GM12873 (cell line): Measurements from ENCODE around the gene MAPK7.

Experiments
- TF ChIP-seq, protein P1 (sequence below): IDR thresholded peaks from 2 replicates; pipeline ENCODE4 v1.5.1; 2012; ENCODE audit warnings: low read depth, mild to moderate bottlenecking, moderate library complexity, low read length, control low read depth; ENCODE audit not compliant: insufficient read depth; ENCODE audit errors: missing control alignments

The MAPK7 gene

DNA sequence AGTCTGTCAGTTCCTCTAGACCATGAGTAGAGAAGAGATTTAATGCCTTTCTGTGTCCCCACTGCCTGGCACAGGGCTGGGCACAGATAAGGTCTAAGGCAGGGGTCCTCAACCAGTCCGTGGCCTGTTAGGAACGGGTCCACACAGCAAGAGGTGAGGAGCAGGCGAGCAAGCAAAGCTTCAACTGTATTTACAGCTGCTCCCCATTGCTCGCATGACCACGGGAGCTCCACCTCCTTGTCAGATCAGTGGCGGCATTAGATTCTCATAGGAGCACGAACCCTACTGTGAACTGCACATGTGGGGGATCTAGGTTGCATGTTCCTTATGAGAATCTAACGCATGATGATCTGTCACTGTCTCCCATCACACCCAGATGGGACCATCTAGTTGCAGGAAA, 17.5 kb upstream of the MAPK7 start:
- TF ChIP-seq, protein P1, sequence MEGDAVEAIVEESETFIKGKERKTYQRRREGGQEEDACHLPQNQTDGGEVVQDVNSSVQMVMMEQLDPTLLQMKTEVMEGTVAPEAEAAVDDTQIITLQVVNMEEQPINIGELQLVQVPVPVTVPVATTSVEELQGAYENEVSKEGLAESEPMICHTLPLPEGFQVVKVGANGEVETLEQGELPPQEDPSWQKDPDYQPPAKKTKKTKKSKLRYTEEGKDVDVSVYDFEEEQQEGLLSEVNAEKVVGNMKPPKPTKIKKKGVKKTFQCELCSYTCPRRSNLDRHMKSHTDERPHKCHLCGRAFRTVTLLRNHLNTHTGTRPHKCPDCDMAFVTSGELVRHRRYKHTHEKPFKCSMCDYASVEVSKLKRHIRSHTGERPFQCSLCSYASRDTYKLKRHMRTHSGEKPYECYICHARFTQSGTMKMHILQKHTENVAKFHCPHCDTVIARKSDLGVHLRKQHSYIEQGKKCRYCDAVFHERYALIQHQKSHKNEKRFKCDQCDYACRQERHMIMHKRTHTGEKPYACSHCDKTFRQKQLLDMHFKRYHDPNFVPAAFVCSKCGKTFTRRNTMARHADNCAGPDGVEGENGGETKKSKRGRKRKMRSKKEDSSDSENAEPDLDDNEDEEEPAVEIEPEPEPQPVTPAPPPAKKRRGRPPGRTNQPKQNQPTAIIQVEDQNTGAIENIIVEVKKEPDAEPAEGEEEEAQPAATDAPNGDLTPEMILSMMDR, result no peak

DNA sequence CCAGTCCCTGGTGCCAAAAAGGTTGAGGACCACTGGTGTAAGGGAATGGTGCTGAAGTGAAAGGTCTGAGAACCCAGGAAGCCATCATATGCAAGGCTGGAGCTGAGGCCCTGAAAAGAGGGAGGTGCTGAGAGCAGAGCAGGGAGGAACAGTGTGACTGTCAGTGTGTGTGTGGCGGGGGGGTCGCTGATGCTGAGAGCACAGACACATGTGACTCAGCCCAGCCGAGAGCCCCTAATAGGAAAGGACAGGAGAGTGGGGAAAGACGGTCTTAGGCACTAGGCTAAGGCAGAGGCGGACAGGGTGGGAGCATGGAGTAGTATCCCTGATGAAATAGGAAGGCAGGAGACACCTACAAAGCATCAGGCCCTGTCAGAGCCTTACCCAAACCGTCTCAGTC, 17.0 kb upstream of the MAPK7 start:
- TF ChIP-seq, protein P1, result no peak

DNA sequence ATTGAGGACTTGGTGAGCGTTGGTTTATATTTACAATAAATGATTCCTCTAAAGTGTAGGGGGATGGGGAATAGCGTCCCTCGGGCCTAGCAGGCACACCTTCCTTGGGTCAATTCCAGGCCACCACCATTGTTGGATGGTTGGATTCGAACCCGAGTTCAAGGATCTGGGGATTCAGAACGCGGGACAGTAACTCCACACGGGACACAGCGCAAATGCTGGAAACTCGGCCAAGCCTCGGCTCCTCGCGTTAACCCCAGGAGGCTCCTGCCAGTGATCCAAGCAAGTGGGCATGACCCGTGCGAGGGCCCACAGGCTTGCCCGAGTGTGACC, 16.4 kb upstream of the MAPK7 start:
- TF ChIP-seq, protein P1, result no peak

DNA sequence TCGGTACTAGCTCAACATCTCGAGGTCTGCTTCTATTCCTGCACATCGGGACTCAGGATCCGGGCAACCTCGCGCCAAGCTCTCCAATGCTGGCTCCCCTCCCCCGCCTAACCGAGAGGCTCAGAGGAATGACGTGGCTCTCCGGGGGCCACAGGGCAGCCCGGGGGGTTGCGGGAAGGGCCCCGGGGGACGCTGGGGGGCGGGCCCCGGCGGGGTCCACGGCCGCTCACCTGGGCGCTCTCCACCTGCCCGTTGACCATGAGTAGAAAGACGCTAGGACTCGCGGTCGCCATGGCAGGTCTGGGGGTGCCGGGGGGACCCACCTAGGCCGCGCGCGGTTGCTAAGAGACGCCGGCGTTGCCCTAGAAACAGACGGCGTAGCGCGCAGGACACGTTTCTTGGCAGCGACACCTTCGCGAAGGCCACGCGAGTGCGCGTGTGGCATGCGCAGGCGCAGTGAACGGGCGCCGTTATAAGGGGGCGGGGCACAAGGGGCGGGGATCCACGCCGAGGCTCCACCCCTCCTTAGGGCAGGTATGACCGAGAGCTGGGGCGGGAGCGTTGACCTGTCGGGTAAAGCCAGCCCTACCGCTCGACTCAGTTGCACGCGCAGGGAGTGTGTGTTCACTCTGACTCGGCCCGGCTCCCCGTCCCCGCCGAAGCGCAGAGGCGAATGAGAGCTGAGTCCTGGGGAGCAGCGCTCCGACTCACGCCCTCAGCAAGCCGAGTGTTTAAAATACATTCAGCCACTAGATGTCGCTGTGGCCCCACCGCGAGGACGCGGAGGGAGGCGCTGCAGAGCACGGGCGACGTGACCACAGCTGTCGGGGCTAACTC, 15.8 kb upstream of the MAPK7 start, which contains the start of gene B9D1:
TSS of gene B9D1 (minus strand) at position 447 of the 837 bp plus-strand sequence. CDS start at position 293, 154 bp downstream.
- TF ChIP-seq, protein P1, result peak; percentile 95

DNA sequence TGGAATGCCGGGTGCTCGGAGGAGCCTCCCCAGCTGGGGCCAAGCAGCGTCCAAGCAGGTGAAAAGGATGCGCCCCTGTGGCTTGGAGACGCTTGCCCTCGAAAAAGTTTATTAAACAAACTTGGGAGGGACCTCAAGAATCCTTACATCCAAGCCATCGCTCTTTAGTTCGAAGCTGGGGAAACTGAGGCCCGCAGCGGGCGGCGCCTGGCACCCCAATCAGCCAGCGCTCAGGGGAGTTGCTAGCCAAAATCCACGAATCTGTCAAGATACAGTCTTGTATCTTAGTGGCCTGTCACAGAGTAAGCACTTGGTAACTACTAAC, 15.2 kb upstream of the MAPK7 start:
- TF ChIP-seq, protein P1, result no peak

DNA sequence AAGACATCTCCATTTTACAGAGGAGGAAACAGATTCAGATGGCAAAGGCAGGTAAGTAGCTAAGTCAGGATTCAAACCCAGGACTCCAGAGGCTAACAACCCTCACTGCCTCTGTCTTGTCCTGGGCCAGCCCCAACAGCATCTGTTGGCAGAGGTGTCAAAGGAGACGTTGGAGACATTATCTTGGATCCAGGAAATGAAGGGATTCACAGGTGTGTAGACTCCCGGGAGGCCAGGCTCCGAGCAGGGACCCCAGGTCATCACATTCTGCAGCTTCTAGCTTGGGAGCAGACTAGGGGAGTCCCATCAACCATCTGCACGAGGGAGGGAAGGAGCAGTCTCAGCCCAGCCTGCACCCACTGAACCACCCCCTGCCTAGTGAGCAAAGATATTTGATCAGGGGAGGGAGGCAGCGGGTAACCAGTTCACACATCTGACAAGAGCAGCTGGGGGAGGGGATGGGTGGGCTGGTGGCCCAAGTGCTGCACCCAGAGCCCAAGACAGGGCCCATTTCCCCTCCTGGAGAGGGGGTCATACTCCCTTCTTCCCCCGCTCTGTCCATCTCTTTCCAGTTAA, 14.8 kb upstream of the MAPK7 start:
- TF ChIP-seq, protein P1, result no peak

DNA sequence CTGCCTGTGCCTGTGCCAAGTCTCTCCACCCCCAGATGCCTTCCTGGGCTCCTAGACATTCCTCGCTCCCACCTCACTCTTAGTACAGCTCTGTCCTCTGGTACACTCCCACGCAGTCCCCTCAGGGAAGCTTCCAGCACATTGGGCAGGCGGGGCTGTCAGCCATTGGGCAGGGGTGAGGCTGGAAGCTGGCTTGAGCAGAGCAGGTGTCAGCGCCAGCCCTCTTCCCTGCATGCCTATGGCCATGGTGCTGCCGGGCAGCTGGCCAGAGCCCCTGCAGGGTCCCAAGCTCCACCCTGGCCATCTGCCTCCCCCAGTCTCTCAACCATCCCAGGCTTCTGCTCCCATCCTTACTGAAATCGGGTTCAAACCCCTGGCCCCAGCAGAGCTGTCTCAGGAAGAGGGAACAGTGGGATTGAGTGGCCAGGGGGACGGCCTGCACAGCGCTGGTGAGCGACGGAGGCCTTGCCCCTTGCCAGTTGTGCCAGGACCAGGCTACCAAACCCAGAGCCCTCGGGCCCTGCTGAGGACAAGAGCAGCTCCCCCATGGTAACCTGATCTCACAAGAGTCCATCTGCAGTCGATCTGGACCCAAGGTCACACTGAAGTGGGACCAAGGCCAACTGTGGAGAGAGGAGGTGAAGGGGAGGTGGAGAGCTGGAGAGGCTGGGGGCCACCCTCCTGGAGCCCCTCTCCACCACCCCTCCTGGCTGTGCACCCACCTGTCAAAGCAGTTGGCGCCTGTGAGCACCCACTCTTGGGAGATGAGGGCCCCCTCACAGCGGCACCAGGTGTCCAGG, 13.4 kb upstream of the MAPK7 start:
- TF ChIP-seq, protein P1, result no peak
